GM23248 (cell line): ENCODE results near the gene ANO1. TPM values are rescaled to one million over a fixed set of nuclear protein-coding genes. Genes with fewer than 3 reads are reported as not detected.

Source experiments
- DNase-seq: peaks from one replicate; pipeline ENCODE4 v3.0.0-alpha.2; 2015
- H2AFZ ChIP-seq: fragments of 200-600 bp; sonication (generic); 2 replicates; pipeline ENCODE4 v1.6.1; 2016; ENCODE audit warnings: antibody characterized with exemption
- H3F3A ChIP-seq: fragments of 200-600 bp; sonication (generic); 2 replicates; pipeline ENCODE4 v1.6.1; 2016; ENCODE audit warnings: mild to moderate bottlenecking, antibody characterized with exemption, mixed run types; ENCODE audit not compliant: insufficient read depth
- H3K27ac ChIP-seq: fragments of 200-600 bp; sonication (generic); 2 replicates; pipeline ENCODE4 v1.5.1; 2016; ENCODE audit warnings: mild to moderate bottlenecking
- H3K27me3 ChIP-seq: fragments of 200-600 bp; sonication (generic); replicated peaks from 2 replicates; pipeline ENCODE4 v1.6.1; 2016; ENCODE audit warnings: mild to moderate bottlenecking; ENCODE audit not compliant: insufficient read depth
- H3K36me3 ChIP-seq: fragments of 200-600 bp; sonication (generic); 2 replicates; pipeline ENCODE4 v1.6.1; 2016; ENCODE audit warnings: low read depth, mild to moderate bottlenecking
- H3K4me1 ChIP-seq: fragments of 200-600 bp; sonication (generic); 2 replicates; pipeline ENCODE4 v1.6.1; 2016; ENCODE audit warnings: mild to moderate bottlenecking; ENCODE audit not compliant: insufficient read depth
- H3K4me2 ChIP-seq: fragments of 200-600 bp; sonication (generic); one replicate; pipeline ENCODE4 v1.6.1; 2016; ENCODE audit warnings: mild to moderate bottlenecking; ENCODE audit not compliant: unreplicated experiment
- H3K4me3 ChIP-seq: fragments of 200-600 bp; sonication (generic); 2 replicates; pipeline ENCODE4 v1.5.1; 2016; ENCODE audit warnings: mild to moderate bottlenecking
- H3K79me2 ChIP-seq: fragments of 200-600 bp; sonication (generic); 2 replicates; pipeline ENCODE4 v1.6.1; 2016; ENCODE audit warnings: mild to moderate bottlenecking; ENCODE audit not compliant: insufficient read depth
- H3K9ac ChIP-seq: fragments of 200-600 bp; sonication (generic); 2 replicates; pipeline ENCODE4 v1.6.1; 2016; ENCODE audit warnings: mild to moderate bottlenecking
- H3K9me2 ChIP-seq: fragments of 200-600 bp; sonication (generic); 2 replicates; pipeline ENCODE4 v1.6.1; 2016; ENCODE audit warnings: mixed run types, mild to moderate bottlenecking, moderate library complexity; ENCODE audit not compliant: insufficient read depth
- H3K9me3 ChIP-seq: fragments of 200-600 bp; sonication (generic); one replicate; pipeline ENCODE4 v1.6.1; 2017; ENCODE audit warnings: low read depth
- H4K20me1 ChIP-seq: fragments of 200-600 bp; sonication (generic); 2 replicates; pipeline ENCODE4 v1.6.0; 2016; ENCODE audit not compliant: insufficient read depth
- EZH2 ChIP-seq: fragments of 200-600 bp; sonication (generic); IDR thresholded peaks from 2 replicates; pipeline ENCODE4 v1.6.1; 2018; ENCODE audit warnings: antibody characterized with exemption, mild to moderate bottlenecking; ENCODE audit not compliant: insufficient read depth, poor library complexity, severe bottlenecking
- EZH2phosphoT487 ChIP-seq: fragments of 200-600 bp; sonication (generic); IDR thresholded peaks from 2 replicates; pipeline ENCODE4 v1.6.1; 2018; ENCODE audit warnings: antibody characterized with exemption, moderate library complexity, mild to moderate bottlenecking, low read depth; ENCODE audit not compliant: insufficient read depth
- WGBS, 2 experiments: methylation state at CpG; one replicate each; pipeline ENCODE4 v1.1.6; 2015 to 2017; ENCODE audit warnings: low lambda C conversion rate in 2 of 2, low coverage in 1 of 2; ENCODE audit errors: missing lambda C conversion rate in 2 of 2; 5-methylcytosine and 5-hydroxymethylcytosine counted together
- in situ Hi-C: fragments of 300-500 bp; cut with MboI; formaldehyde crosslinking; loops from 2 replicates; pipeline ENCODE4 v1.15.0; 2020
- polyA plus RNA-seq: library from polyadenylated mRNA; unstranded; fragments of >200 nt; fragmentation: Nextera tagmentation; extraction: Ambion mirVana; gene quantifications from 2 replicates; pipeline ENCODE4 v1.2.1, GENCODE V29; 2016
- total RNA-seq: library from RNA; depleted of rRNA; stranded (reverse); fragments of >200 nt; shearing (Covaris generic); gene quantifications from 2 replicates; pipeline ENCODE4 v1.2.3, GENCODE V29; 2014

Gene ANO1
- total and polyA plus RNA-seq, 2 experiments from 2014 or later = 0.97 TPM; not detected in 1

GRCh38 chr11:70057080-70057479 lies 21.0 kb upstream of the ANO1 start:
- no peaks in the 10 kb centered on the region for H3K36me3 ChIP-seq
- H4K20me1 ChIP-seq = no peaks in the 10 kb centered on the region
- no peak overlapping the region for H3K27ac ChIP-seq
- H3F3A ChIP-seq = no peaks in the 10 kb centered on the region
- H3K79me2 ChIP-seq = no peaks in the 10 kb centered on the region
- DNase-seq = no peak
- TF ChIP-seq EZH2phosphoT487 (no peak), EZH2 (no peak)
- H3K4me3 ChIP-seq = no peak overlapping the region
- no peak overlapping the region for H3K4me2 ChIP-seq
- in situ Hi-C loops = no loop called here
- H3K4me1 ChIP-seq = no peaks in the 10 kb centered on the region
- 0 to 8% methylated on average over 3 of the region's 3 CpGs for WGBS, 2 experiments
- H3K27me3 ChIP-seq = peaks cover 22% of the 10 kb centered on the region
- H3K9ac ChIP-seq = no peak overlapping the region
- H3K9me2 ChIP-seq = no peaks in the 10 kb centered on the region
- no peak overlapping the region for H2AFZ ChIP-seq
- no peaks in the 10 kb centered on the region for H3K9me3 ChIP-seq

- no peak overlapping the region for H2AFZ ChIP-seq
- H3K79me2 ChIP-seq = no peaks in the 10 kb centered on the region
- no peaks in the 10 kb centered on the region for H3K9me3 ChIP-seq
- H3K4me1 ChIP-seq = no peaks in the 10 kb centered on the region
- peaks cover 21% of the 10 kb centered on the region for H3K27me3 ChIP-seq
- TF ChIP-seq EZH2 (no peak), EZH2phosphoT487 (no peak)
- WGBS, 2 experiments = 26 to 31% methylated on average over 5 of the region's 5 CpGs
- no peak overlapping the region for H3K4me3 ChIP-seq
- H3K27ac ChIP-seq = no peak overlapping the region
- no peak overlapping the region for H3K9ac ChIP-seq
- no peaks in the 10 kb centered on the region for H4K20me1 ChIP-seq
- H3K4me2 ChIP-seq = no peak overlapping the region
- no peaks in the 10 kb centered on the region for H3K36me3 ChIP-seq
- H3K9me2 ChIP-seq = no peaks in the 10 kb centered on the region
- in situ Hi-C loops = no loop called here
- H3F3A ChIP-seq = no peaks in the 10 kb centered on the region
- DNase-seq = no peak
These were observed 18.1 kb upstream of the ANO1 start for GRCh38 chr11:70059971-70060370.

- H3K79me2 ChIP-seq = no peaks in the 10 kb centered on the region
- no peaks in the 10 kb centered on the region for H3K9me3 ChIP-seq
- H3F3A ChIP-seq = no peaks in the 10 kb centered on the region
- no peaks in the 10 kb centered on the region for H3K9me2 ChIP-seq
- H3K27me3 ChIP-seq = peaks cover 20% of the 10 kb centered on the region
- H3K9ac ChIP-seq = no peak overlapping the region
- H3K4me2 ChIP-seq = no peak overlapping the region
- H3K4me3 ChIP-seq = no peak overlapping the region
- DNase-seq = no peak
- TF ChIP-seq EZH2phosphoT487 (no peak), EZH2 (no peak)
- no peak overlapping the region for H2AFZ ChIP-seq
- 46 to 51% methylated on average over 10 of the region's 10 CpGs for WGBS, 2 experiments
- in situ Hi-C loops = no loop called here
- no peaks in the 10 kb centered on the region for H3K36me3 ChIP-seq
- H4K20me1 ChIP-seq = no peaks in the 10 kb centered on the region
- no peak overlapping the region for H3K27ac ChIP-seq
- H3K4me1 ChIP-seq = no peaks in the 10 kb centered on the region
These were observed 17.4 kb upstream of the ANO1 start for GRCh38 chr11:70060611-70061293.

GRCh38 chr11:70061734-70062133 lies 16.4 kb upstream of the ANO1 start:
- in situ Hi-C loops = no loop called here
- Histone ChIP-seq H3K27ac (no peak overlapping the region), H3K4me3 (no peak overlapping the region), H3K79me2 (no peaks in the 10 kb centered on the region), H3K9ac (no peak overlapping the region), H2AFZ (no peak overlapping the region), H3K4me1 (no peaks in the 10 kb centered on the region), H3K9me2 (no peaks in the 10 kb centered on the region), H3F3A (no peaks in the 10 kb centered on the region), H3K9me3 (no peaks in the 10 kb centered on the region), H4K20me1 (no peaks in the 10 kb centered on the region), H3K27me3 (peaks cover 20% of the 10 kb centered on the region), H3K36me3 (no peaks in the 10 kb centered on the region), H3K4me2 (no peak overlapping the region)
- TF ChIP-seq EZH2 (no peak), EZH2phosphoT487 (no peak)
- DNase-seq = no peak
- WGBS, 2 experiments = 91 to 97% methylated on average over 1 of the region's 1 CpG

- no peak for TF ChIP-seq EZH2
- no peak for TF ChIP-seq EZH2phosphoT487
- 64 to 65% methylated on average over 8 of the region's 8 CpGs for WGBS, 2 experiments
- no peak overlapping the region for H3K9ac ChIP-seq
These were observed 15.0 kb upstream of the ANO1 start for GRCh38 chr11:70063121-70063520.

More at GRCh38 chr11:70063121-70063520, 15.0 kb upstream of the ANO1 start:
- Histone ChIP-seq H3K79me2 (no peaks in the 10 kb centered on the region), H3K9me2 (no peaks in the 10 kb centered on the region), H3K36me3 (no peaks in the 10 kb centered on the region), H3K27ac (no peak overlapping the region), H3F3A (no peaks in the 10 kb centered on the region), H3K27me3 (peaks cover 24% of the 10 kb centered on the region), H3K9me3 (no peaks in the 10 kb centered on the region), H3K4me1 (no peaks in the 10 kb centered on the region), H2AFZ (no peak overlapping the region), H3K4me2 (no peak overlapping the region), H3K4me3 (no peak overlapping the region), H4K20me1 (no peaks in the 10 kb centered on the region)
- DNase-seq = no peak
- in situ Hi-C loops = no loop called here
